B cell (primary cell): ENCODE measurements around the gene PIGT.

Source experiments
- EZH2 ChIP-seq: IDR thresholded peaks from 2 replicates; pipeline ENCODE4 v1.6.1; 2012; ENCODE audit warnings: borderline replicate concordance, low read depth, mild to moderate bottlenecking, moderate library complexity, low read length; ENCODE audit not compliant: insufficient read depth, poor library complexity, severe bottlenecking
- TF ChIP-seq, protein P1 (sequence below): fragments of 200-600 bp; IDR thresholded peaks from one replicate; pipeline ENCODE4 v1.8.0; 2022; ENCODE audit warnings: antibody characterized with exemption, mild to moderate bottlenecking

DNA sequence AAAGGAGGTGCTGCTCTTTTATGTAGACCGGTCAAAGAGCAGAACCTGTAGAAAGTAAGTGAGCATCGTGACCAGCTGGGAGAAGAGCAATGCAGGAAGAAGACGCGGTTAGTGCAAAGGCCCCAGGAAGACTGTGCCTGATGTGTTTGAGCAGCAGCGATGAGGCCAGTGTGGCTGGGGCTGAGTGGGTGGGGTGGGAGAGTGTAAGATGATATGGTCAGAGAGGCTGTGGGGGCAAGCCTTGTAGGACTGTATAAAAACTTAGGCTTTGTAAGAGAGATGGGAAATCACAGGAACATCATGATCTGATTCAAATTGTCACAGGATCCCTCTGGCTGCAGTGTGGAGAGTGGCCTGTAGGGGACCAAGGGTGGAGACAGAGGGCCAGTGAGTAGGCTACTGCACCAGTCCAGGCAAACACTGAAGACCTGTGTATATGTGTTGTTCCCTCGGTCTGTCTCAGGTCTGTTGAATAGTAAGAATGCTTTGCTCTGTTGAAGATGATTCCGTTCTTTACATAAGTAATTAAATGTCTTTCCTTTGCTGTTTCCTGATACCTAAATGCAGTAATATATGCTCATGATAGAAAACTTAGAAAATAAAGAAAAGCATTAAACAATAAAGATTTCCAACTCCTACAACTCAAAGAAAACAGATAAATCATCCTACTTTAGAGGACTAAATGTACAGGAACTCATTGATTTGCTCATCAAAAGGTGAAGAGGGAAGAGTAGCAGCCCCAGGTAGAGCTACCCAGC lies 30.0 kb downstream of the PIGT start:
- TF ChIP-seq, protein P1, sequence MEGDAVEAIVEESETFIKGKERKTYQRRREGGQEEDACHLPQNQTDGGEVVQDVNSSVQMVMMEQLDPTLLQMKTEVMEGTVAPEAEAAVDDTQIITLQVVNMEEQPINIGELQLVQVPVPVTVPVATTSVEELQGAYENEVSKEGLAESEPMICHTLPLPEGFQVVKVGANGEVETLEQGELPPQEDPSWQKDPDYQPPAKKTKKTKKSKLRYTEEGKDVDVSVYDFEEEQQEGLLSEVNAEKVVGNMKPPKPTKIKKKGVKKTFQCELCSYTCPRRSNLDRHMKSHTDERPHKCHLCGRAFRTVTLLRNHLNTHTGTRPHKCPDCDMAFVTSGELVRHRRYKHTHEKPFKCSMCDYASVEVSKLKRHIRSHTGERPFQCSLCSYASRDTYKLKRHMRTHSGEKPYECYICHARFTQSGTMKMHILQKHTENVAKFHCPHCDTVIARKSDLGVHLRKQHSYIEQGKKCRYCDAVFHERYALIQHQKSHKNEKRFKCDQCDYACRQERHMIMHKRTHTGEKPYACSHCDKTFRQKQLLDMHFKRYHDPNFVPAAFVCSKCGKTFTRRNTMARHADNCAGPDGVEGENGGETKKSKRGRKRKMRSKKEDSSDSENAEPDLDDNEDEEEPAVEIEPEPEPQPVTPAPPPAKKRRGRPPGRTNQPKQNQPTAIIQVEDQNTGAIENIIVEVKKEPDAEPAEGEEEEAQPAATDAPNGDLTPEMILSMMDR, result peak; percentile 51
- TF ChIP-seq EZH2, result no peak
